H1 (cell line): ENCODE measurements around the gene BRIP1. TPM values are rescaled to one million over a fixed set of nuclear protein-coding genes. Genes with fewer than 3 reads are reported as not detected.

Experiments
- CTCF ChIA-PET: fragments of 300-600 bp; sonication (Branson Sonifier 250); formaldehyde crosslinking; loops from one replicate; lab custom pipeline; 2021; ENCODE audit not compliant: partially characterized antibody; lab: Charles Lee
- POLR2A ChIA-PET: fragments of 300-600 bp; sonication (Branson Sonifier 250); formaldehyde crosslinking; loops from one replicate; lab custom pipeline; 2021; ENCODE audit warnings: inconsistent platforms; ENCODE audit not compliant: partially characterized antibody; lab: Charles Lee
- DNase-seq, 2 experiments: peaks; one replicate each; pipeline versions ENCODE4 v3.0.0 to v3.0.0-alpha.2; 2010 to 2022; ENCODE audit warnings: low spot score in 2 of 2, low read depth in 1 of 2, mixed read lengths in 1 of 2
- FAIRE-seq: peaks from 2 replicates; lab custom pipeline; 2011; peaks lifted over from hg19 to GRCh38; lab: Jason Lieb, UNC
- H2AFZ ChIP-seq: 2 replicates; pipeline ENCODE4 v1.8.1; 2012; ENCODE audit warnings: low read length, inconsistent platforms
- H2AK5ac ChIP-seq: 2 replicates; pipeline ENCODE4 v1.6.1; 2013; ENCODE audit warnings: low read depth, low read length
- H2BK120ac ChIP-seq: replicated peaks from 2 replicates; pipeline ENCODE3; 2013; ENCODE audit warnings: low read depth, low read length, inconsistent platforms
- H2BK12ac ChIP-seq: 2 replicates; pipeline ENCODE4 v1.6.1; 2013; ENCODE audit warnings: low read depth, low read length
- H2BK15ac ChIP-seq: 2 replicates; pipeline ENCODE4 v1.6.1; 2013; ENCODE audit warnings: low read length
- H2BK20ac ChIP-seq: 2 replicates; pipeline ENCODE4 v1.6.1; 2013; ENCODE audit warnings: low read length
- H2BK5ac ChIP-seq: 2 replicates; pipeline ENCODE4 v1.6.1; 2013; ENCODE audit warnings: low read depth, low read length
- H3K14ac ChIP-seq: 2 replicates; pipeline ENCODE4 v1.6.1; 2013; ENCODE audit warnings: inconsistent platforms; ENCODE audit not compliant: insufficient read length
- H3K18ac ChIP-seq: 2 replicates; pipeline ENCODE4 v1.6.1; 2013; ENCODE audit warnings: low read length; ENCODE audit errors: extremely low read depth
- H3K23ac ChIP-seq: 2 replicates; pipeline ENCODE4 v1.6.1; 2013; ENCODE audit warnings: inconsistent platforms; ENCODE audit not compliant: insufficient read length
- H3K23me2 ChIP-seq: 2 replicates; pipeline ENCODE4 v1.6.1; 2013; ENCODE audit warnings: low read depth, low read length
- H3K27ac ChIP-seq: 2 replicates; pipeline ENCODE4 v1.6.1; 2011; ENCODE audit warnings: low read depth, low read length, inconsistent platforms
- H3K27me3 ChIP-seq, 4 experiments: replicated peaks in 1 of 4; 1 replicate in 1 of 4; 2 replicates in 3 of 4; pipeline versions ENCODE4 v1.6.1 to v1.8.1; 2011 to 2013; ENCODE audit warnings: low read length in 3 of 4, mild to moderate bottlenecking in 3 of 4, inconsistent platforms in 2 of 4, mixed read lengths in 2 of 4, moderate library complexity in 1 of 4; ENCODE audit not compliant: control insufficient read depth in 3 of 4, insufficient read depth in 3 of 4; ENCODE audit errors: extremely low read depth in 1 of 4
- H3K36me3 ChIP-seq, 4 experiments: 2 replicates each; pipeline versions ENCODE4 v1.6.1 to v1.8.1; 2011 to 2013; ENCODE audit warnings: mild to moderate bottlenecking in 4 of 4, low read length in 3 of 4, moderate library complexity in 2 of 4, control low read depth in 1 of 4, inconsistent platforms in 1 of 4; ENCODE audit not compliant: insufficient read depth in 4 of 4, control insufficient read depth in 2 of 4
- H3K4ac ChIP-seq: replicated peaks from 2 replicates; pipeline ENCODE3; 2013; ENCODE audit warnings: low read length, low read depth, mixed read lengths, inconsistent platforms; ENCODE audit not compliant: insufficient read length
- H3K4me1 ChIP-seq, 4 experiments: replicated peaks in 1 of 4; 1 replicate in 1 of 4; 2 replicates in 3 of 4; pipeline versions ENCODE4 v1.6.1 to v1.8.1; 2011 to 2013; ENCODE audit warnings: low read length in 3 of 4, inconsistent platforms in 2 of 4, mixed read lengths in 1 of 4; ENCODE audit not compliant: insufficient read depth in 4 of 4, control insufficient read depth in 3 of 4
- H3K4me2 ChIP-seq, 2 experiments: 2 replicates each; pipeline versions ENCODE4 v1.6.1 to v1.8.1; 2011 to 2013; ENCODE audit warnings: low read depth in 2 of 2, low read length in 2 of 2, control low read depth in 1 of 2, inconsistent platforms in 1 of 2, mild to moderate bottlenecking in 1 of 2; ENCODE audit not compliant: insufficient read depth in 1 of 2
- H3K4me3 ChIP-seq, 4 experiments: fragments of 200-600, 300-600 bp in 1 of 4; sonication (generic), shearing (Covaris generic), sonication (Bioruptor Twin) in 1 of 4; 2 replicates each; pipeline versions ENCODE4 v1.5.1 to v1.8.1; 2011 to 2016; ENCODE audit warnings: low read length in 4 of 4, low read depth in 3 of 4, control low read depth in 2 of 4, inconsistent platforms in 2 of 4, mild to moderate bottlenecking in 2 of 4, mixed read lengths in 1 of 4, moderate library complexity in 1 of 4; ENCODE audit not compliant: insufficient read depth in 2 of 4; ENCODE audit errors: extremely low read depth in 1 of 4
- H3K56ac ChIP-seq: replicated peaks from 2 replicates; pipeline ENCODE3; 2013; ENCODE audit warnings: low read depth, mild to moderate bottlenecking, mixed read lengths, low read length, inconsistent platforms; ENCODE audit not compliant: insufficient read length
- H3K79me1 ChIP-seq: 2 replicates; pipeline ENCODE4 v1.6.1; 2013; ENCODE audit warnings: low read depth, low read length, control low read depth
- H3K79me2 ChIP-seq, 2 experiments: 2 replicates each; pipeline versions ENCODE4 v1.6.1 to v1.8.1; 2012 to 2013; ENCODE audit warnings: low read length in 2 of 2, mild to moderate bottlenecking in 2 of 2, inconsistent platforms in 1 of 2; ENCODE audit not compliant: insufficient read depth in 2 of 2, control insufficient read depth in 1 of 2
- H3K9ac ChIP-seq, 4 experiments: replicated peaks in 1 of 4; 1 replicate in 1 of 4; 2 replicates in 3 of 4; pipeline versions ENCODE4 v1.6.1 to v1.8.1; 2011 to 2013; ENCODE audit warnings: low read depth in 3 of 4, low read length in 3 of 4, control low read depth in 2 of 4, mild to moderate bottlenecking in 2 of 4, moderate library complexity in 2 of 4, inconsistent platforms in 1 of 4; ENCODE audit errors: extremely low read depth in 1 of 4
- H3K9me3 ChIP-seq, 2 experiments: 2 replicates each; pipeline versions ENCODE4 v1.6.1 to v1.8.1; 2012 to 2013; ENCODE audit warnings: mild to moderate bottlenecking in 2 of 2, moderate library complexity in 2 of 2, control low read depth in 1 of 2, inconsistent platforms in 1 of 2, low read depth in 1 of 2, low read length in 1 of 2, mixed read lengths in 1 of 2; ENCODE audit not compliant: insufficient read depth in 2 of 2
- H4K20me1 ChIP-seq, 2 experiments: replicated peaks in 1 of 2; 2 replicates each; pipeline versions ENCODE3 to v1.8.1; 2011 to 2013; ENCODE audit warnings: inconsistent platforms in 2 of 2, low read length in 2 of 2, mild to moderate bottlenecking in 1 of 2; ENCODE audit not compliant: insufficient read depth in 2 of 2, control insufficient read depth in 1 of 2
- H4K5ac ChIP-seq: 2 replicates; pipeline ENCODE4 v1.6.1; 2013; ENCODE audit warnings: low read length, low read depth, mixed read lengths, inconsistent platforms; ENCODE audit not compliant: insufficient read length
- H4K8ac ChIP-seq: 2 replicates; pipeline ENCODE4 v1.8.0; 2013; ENCODE audit warnings: mild to moderate bottlenecking, moderate library complexity, low read length, inconsistent platforms; ENCODE audit not compliant: insufficient read depth; ENCODE audit errors: extremely low read depth
- H4K91ac ChIP-seq: replicated peaks from 2 replicates; pipeline ENCODE3; 2013; ENCODE audit warnings: low read length, mixed read lengths, inconsistent platforms; ENCODE audit not compliant: insufficient read length
- CTBP2 ChIP-seq: IDR thresholded peaks from 2 replicates; pipeline ENCODE4 v1.7.0; 2011; ENCODE audit warnings: borderline replicate concordance, mild to moderate bottlenecking, moderate library complexity, mixed read lengths, low read length; ENCODE audit not compliant: insufficient read depth, insufficient read length
- WGBS, 2 experiments: shearing (Covaris generic) in 1 of 2; methylation state at CpG; one replicate each; pipeline versions ENCODE4 v1.1.6 to v1.1.7; 2013 to 2015; ENCODE audit warnings: low lambda C conversion rate in 2 of 2, mixed read lengths in 2 of 2, inconsistent platforms in 1 of 2, low coverage in 1 of 2, missing lambda C conversion rate in 1 of 2; ENCODE audit not compliant: insufficient replicate concordance in 2 of 2, insufficient coverage in 1 of 2, insufficient read length in 1 of 2; ENCODE audit errors: extremely low coverage in 1 of 2, missing lambda C conversion rate in 1 of 2; 5-methylcytosine and 5-hydroxymethylcytosine counted together
- polyA plus RNA-seq, 7 experiments: library from polyadenylated mRNA; depleted of rRNA in 3 of 7; stranded (reverse) in 5 of 7; unstranded in 2 of 7; fragments of >200 nt in 5 of 7; fragments of 200-250 nt in 2 of 7; gene quantifications; 1 replicate in 5 of 7; 2 replicates in 1 of 7; 4 replicates in 1 of 7; pipeline versions ENCODE4 v1.2.1 to v1.2.3, GENCODE V29; 2011 to 2013; ENCODE audit warnings: missing spikeins in 2 of 7, mixed read lengths in 2 of 7
- total RNA-seq: library from RNA; stranded (reverse); fragmentation: NEBNext Ultra II Directional; extraction: Animal tissue kit (Norgen Biotek cat#: 25700); gene quantifications from 2 replicates; pipeline ENCODE4 v1.2.1, GENCODE V29; 2021

BRIP1 gene
- total and polyA plus RNA-seq, 2 of the 8 experiments (the other 6 are each of a cell fraction or from before 2014, with no cell fraction given): 5.8 to 19.2 TPM

DNA sequence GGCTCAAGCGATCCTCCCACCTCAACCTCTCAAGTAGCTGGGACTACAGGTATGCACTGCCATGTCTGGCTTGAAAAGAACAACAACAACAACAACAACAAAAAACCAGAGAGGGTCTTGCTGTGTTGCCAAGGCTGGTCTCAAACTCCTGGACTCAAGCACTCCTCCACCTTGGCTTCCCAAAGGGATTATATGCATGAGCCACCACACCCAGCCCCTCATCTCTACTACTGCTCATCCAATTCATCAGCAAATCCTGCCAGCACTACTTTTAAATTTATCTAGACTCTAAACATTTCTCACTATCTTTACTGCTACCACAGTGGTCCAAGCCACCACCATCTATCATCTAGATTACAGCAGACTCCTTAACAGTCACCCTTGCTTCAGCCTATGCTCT lies 109.6 kb downstream of the BRIP1 start:
- Histone ChIP-seq H3K79me1 (no peaks in the 10 kb centered on the region), H2BK5ac (no peak overlapping the region), H2BK120ac (no peak overlapping the region), H2AK5ac (no peak overlapping the region), H3K27ac (no peak overlapping the region), H3K4ac (no peak overlapping the region), H4K91ac (no peak overlapping the region), H2BK15ac (no peak overlapping the region), H3K23me2 (no peaks in the 10 kb centered on the region), H3K27me3 (no peaks in the 10 kb centered on the region), H3K9ac (no peak overlapping the region), H3K14ac (no peak overlapping the region), H3K4me2 (no peak overlapping the region), H4K8ac (no peak overlapping the region), H3K4me1 (no peaks in the 10 kb centered on the region), H3K36me3 (peaks cover 0 to 7% (median 0%) of the 10 kb centered on the region in 4 experiments; a peak in 2 of 8 replicates), H3K56ac (no peak overlapping the region), H3K4me3 (no peak overlapping the region), H3K9me3 (no peaks in the 10 kb centered on the region), H2BK20ac (no peak overlapping the region), H3K79me2 (no peaks in the 10 kb centered on the region), H4K20me1 (peaks cover 0 to 2% of the 10 kb centered on the region in 2 experiments), H2BK12ac (no peak overlapping the region), H3K23ac (no peak overlapping the region), H4K5ac (no peak overlapping the region), H3K18ac (no peak overlapping the region), H2AFZ (no peak overlapping the region)
- CTCF ChIA-PET: no interaction called here
- WGBS, 2 experiments: 89% methylated on average over 1 of the region's 1 CpG; no CpG with 5 or more reads in 1 of the 2 experiments
- FAIRE-seq: no peak
- DNase-seq: no peak
- POLR2A ChIA-PET: no interaction called here
- TF ChIP-seq CTBP2: no peak
